Adrenal gland (tissue), 5 donors: ENCODE data around the gene SLC2A9.

ENCODE experiments used
- POLR2A ChIP-seq, 2 donors: fragments of 450-650 bp; IDR thresholded peaks; one replicate each; pipeline ENCODE4 v1.6.1; 2017; ENCODE audit warnings: antibody characterized with exemption in 2 of 2, mild to moderate bottlenecking in 2 of 2, moderate library complexity in 1 of 2
- TF ChIP-seq, protein P1 (sequence below), 6 experiments: fragments of 450-650 bp in 4 of 6; fragments of 200-600 bp in 2 of 6; sonication (generic) in 1 of 6; IDR thresholded peaks; 1 replicate in 5 of 6; 2 replicates in 1 of 6; pipeline versions ENCODE4 v1.5.1 to v1.8.0; 2016 to 2021; ENCODE audit warnings: antibody characterized with exemption in 6 of 6, mild to moderate bottlenecking in 2 of 6, moderate library complexity in 1 of 6
- donor health status: DM: no; HTN: no; CAD: no.

DNA sequence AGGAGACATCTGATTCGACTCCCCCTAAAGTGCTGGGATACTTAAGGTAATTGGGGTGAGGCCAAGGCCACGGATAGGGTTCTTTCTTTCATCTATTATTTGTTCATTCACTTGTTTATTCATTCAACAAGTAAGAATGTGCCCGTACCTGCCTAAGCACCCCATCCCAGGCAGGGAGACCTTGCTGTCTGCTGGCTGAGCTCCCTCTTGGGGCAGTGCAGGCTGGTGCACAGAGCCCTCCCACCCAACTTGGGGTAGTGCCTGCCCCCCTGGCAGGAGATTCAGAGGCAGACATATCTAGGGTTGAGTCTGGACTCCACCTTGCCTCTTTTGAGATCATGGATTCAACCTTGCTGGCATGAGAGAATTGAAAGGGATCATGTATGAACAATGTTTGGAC lies 144.2 kb downstream of the SLC2A9 start:
- TF ChIP-seq, protein P1, sequence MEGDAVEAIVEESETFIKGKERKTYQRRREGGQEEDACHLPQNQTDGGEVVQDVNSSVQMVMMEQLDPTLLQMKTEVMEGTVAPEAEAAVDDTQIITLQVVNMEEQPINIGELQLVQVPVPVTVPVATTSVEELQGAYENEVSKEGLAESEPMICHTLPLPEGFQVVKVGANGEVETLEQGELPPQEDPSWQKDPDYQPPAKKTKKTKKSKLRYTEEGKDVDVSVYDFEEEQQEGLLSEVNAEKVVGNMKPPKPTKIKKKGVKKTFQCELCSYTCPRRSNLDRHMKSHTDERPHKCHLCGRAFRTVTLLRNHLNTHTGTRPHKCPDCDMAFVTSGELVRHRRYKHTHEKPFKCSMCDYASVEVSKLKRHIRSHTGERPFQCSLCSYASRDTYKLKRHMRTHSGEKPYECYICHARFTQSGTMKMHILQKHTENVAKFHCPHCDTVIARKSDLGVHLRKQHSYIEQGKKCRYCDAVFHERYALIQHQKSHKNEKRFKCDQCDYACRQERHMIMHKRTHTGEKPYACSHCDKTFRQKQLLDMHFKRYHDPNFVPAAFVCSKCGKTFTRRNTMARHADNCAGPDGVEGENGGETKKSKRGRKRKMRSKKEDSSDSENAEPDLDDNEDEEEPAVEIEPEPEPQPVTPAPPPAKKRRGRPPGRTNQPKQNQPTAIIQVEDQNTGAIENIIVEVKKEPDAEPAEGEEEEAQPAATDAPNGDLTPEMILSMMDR (IDR thresholded peaks at IDR 0.05): no peak
- TF ChIP-seq POLR2A (IDR thresholded peaks at IDR 0.05): no peak
